ENCODE measurements around the gene GORASP1. TPM values are rescaled to one million over a fixed set of nuclear protein-coding genes. Genes with fewer than 3 reads are reported as not detected.

The GORASP1 gene
- total RNA-seq, 2 donors from 2014 or later = 21.2 to 24.2 TPM

DNA sequence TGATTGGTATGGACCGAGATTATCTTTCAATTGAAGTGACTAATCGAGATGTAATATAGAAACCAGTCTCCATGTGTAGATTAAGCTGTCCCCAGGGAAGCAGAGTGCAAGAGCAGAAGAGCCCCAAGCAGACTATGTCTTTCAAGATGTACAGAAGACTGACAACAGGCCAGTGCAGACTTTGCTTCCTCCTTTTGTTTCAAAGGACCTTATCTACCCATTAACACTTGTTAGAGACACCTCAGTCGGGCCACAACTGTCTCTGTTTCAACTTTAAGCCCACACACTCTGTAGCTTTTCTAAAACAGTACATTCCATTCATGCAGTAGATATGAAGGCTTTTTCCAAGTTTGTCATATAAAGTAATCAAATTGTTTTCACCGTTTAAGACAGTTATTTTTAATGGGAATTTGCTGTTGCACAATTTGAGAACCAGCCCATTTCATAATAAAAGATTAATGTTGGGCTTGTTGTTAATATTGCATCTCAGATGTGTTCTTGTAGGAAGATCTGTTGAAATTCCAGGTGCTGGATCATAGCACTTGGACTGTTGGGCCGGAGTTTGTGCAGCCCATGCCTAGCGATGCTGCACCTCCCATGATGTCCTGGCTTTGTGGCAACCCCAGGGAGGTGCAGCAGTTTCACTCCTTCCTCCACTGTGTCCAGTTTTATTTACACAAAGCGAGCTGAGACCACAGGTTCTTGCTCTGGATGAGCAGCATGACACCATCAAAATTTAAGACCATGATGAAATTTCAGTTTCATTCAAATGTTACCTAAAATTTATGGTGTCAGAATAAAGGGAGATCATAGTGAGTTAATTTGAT is 12.4 kb downstream of the GORASP1 start:
- H3K36me3 Mint-ChIP-seq (ENCODE audit: low read depth) = peaks cover 92% of the 10 kb centered on the region
- no peak overlapping the region for H3K4me3 Mint-ChIP-seq
- no peaks in the 10 kb centered on the region for H3K4me1 Mint-ChIP-seq
- H3K9me3 Mint-ChIP-seq = no peaks in the 10 kb centered on the region
- H3K27ac Mint-ChIP-seq = peak overlapping the region; percentile 59
- no peaks in the 10 kb centered on the region for H3K27me3 Mint-ChIP-seq
- ATAC-seq (replicated peaks) = no peak

DNA sequence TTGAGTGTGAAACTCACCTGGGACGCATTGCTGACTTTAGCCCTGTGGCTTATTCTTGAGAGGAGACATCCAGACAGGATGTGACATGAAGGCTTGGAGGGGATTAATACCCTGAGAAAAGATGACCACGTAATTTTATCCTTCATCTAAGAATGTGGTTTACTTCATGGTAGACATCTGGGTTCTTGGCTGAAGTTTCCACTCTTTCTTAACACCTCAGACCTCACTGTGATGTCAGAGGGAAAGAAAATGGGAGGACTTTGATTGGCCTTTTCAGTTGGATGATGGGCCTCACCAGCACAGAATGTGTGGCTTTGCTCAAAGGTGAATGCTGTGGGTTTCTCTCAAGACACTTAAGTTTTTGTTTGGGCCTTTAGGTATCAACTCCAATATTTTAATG is 16.5 kb downstream of the GORASP1 start:
- ATAC-seq (replicated peaks) = peak; percentile 43
- H3K4me1 Mint-ChIP-seq = no peaks in the 10 kb centered on the region
- H3K27me3 Mint-ChIP-seq = no peaks in the 10 kb centered on the region
- peak overlapping the region; percentile 62 for H3K27ac Mint-ChIP-seq
- H3K4me3 Mint-ChIP-seq = no peak overlapping the region
- peaks cover 100% of the 10 kb centered on the region for H3K36me3 Mint-ChIP-seq (ENCODE audit: low read depth)
- H3K9me3 Mint-ChIP-seq = no peaks in the 10 kb centered on the region

DNA sequence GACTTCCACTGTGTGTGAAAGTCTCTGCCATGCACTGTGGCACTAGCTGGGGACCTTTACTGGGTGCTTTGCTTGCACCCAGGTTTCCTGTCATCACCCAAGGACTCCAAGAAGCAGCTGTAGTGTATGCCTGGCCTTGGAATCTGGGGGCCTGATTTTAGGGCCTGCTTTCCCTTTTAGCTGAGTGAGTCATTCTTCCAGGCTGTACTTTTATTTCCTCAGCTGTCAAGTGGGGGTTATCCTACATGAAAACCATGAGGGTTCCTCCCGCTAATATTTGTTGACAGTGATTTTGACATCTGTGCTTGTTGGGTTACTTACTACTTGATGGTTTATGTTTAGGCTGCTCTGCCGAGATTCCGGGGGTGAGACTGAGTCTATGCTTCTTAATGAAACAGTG is 18.5 kb downstream of the GORASP1 start:
- H3K27me3 Mint-ChIP-seq = no peaks in the 10 kb centered on the region
- peaks cover 99% of the 10 kb centered on the region for H3K36me3 Mint-ChIP-seq (ENCODE audit: low read depth)
- ATAC-seq (replicated peaks) = no peak
- no peak overlapping the region for H3K27ac Mint-ChIP-seq
- no peaks in the 10 kb centered on the region for H3K9me3 Mint-ChIP-seq
- no peaks in the 10 kb centered on the region for H3K4me1 Mint-ChIP-seq
- H3K4me3 Mint-ChIP-seq = no peak overlapping the region

DNA sequence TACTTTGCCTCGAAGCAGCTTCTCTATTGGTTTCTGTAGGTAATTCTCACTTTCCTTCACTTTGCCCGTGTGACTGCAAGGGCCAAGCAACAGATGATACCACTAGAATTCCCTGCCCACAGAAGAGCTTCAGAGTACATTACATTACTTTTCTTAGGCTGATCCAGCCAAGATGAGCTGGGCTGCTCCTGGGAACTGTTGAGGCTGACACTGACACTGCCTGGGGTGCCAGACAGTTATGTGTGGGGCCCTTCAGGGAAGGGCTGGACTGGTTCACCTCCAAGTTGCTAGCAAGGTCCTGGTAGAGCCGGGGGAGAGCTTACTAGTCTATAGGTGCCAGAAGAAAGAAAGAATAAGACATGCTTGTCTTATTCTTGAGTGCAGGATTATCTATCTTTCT is 19.0 kb downstream of the GORASP1 start:
- H3K27me3 Mint-ChIP-seq = no peaks in the 10 kb centered on the region
- H3K9me3 Mint-ChIP-seq = no peaks in the 10 kb centered on the region
- H3K36me3 Mint-ChIP-seq (ENCODE audit: low read depth) = peaks cover 99% of the 10 kb centered on the region
- H3K27ac Mint-ChIP-seq = peak overlapping the region; percentile 67
- H3K4me3 Mint-ChIP-seq = no peak overlapping the region
- ATAC-seq (replicated peaks) = no peak
- peaks cover 3% of the 10 kb centered on the region for H3K4me1 Mint-ChIP-seq

DNA sequence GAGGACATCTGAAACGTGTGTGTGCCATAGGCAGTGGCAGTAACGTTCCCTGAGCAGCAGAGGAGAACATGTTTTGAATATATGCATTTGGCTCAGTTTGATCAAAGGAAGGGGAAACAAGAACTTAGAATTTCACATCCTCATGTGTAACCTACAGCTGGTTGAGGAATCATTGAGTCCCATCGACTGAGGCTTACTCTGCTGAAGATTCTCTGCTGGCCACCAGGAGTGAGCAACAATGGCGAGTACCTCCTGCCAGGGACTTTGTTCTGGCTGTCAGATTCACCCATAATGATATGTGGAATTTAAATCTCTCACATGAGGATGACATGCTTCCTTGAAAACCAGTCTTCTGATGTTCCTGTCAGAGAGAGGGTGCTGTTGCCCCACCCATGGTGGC is 21.3 kb downstream of the GORASP1 start:
- peaks cover 22% of the 10 kb centered on the region for H3K4me1 Mint-ChIP-seq
- peaks cover 99% of the 10 kb centered on the region for H3K36me3 Mint-ChIP-seq (ENCODE audit: low read depth)
- ATAC-seq (replicated peaks) = no peak
- H3K9me3 Mint-ChIP-seq = peaks cover 4% of the 10 kb centered on the region
- H3K27me3 Mint-ChIP-seq = no peaks in the 10 kb centered on the region
- no peak overlapping the region for H3K27ac Mint-ChIP-seq
- no peak overlapping the region for H3K4me3 Mint-ChIP-seq

DNA sequence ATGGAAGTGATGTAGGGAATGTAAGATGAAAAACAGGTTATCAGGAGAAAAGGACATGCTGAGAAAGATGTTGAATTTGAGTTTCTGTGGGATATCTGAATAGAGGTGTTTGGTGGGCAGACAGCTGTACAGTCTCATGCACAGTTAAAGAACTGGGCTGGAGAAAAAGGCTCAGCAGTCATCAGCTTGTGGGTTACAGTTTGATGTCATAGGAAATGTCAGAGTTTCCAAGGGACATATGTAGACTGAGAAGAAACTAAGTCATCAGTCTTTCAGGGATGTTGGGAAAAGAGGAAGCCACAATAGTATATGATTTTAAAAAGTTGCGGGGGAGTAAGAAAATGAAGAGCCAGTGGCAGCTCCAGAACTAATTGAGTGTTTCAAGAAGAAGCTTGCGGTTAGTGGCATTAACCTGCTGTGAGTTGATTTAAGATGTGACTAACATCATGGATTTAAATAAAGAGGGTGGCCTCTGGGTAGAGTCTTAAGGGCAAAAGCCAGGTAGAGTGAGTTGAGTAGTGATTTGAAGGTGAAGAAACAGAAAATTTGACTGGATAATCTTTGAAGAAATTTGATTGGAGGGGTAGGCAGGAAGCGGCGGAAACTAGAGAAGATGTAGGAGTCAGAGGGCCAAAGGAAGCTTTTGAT is 24.6 kb downstream of the GORASP1 start:
- H3K9me3 Mint-ChIP-seq = peaks cover 4% of the 10 kb centered on the region
- no peaks in the 10 kb centered on the region for H3K27me3 Mint-ChIP-seq
- H3K36me3 Mint-ChIP-seq (ENCODE audit: low read depth) = peaks cover 89% of the 10 kb centered on the region
- peak; percentile 95 for ATAC-seq (replicated peaks)
- peak overlapping the region; percentile 94 for H3K27ac Mint-ChIP-seq
- peak overlapping the region; percentile 69 for H3K4me3 Mint-ChIP-seq
- peaks cover 29% of the 10 kb centered on the region for H3K4me1 Mint-ChIP-seq

DNA sequence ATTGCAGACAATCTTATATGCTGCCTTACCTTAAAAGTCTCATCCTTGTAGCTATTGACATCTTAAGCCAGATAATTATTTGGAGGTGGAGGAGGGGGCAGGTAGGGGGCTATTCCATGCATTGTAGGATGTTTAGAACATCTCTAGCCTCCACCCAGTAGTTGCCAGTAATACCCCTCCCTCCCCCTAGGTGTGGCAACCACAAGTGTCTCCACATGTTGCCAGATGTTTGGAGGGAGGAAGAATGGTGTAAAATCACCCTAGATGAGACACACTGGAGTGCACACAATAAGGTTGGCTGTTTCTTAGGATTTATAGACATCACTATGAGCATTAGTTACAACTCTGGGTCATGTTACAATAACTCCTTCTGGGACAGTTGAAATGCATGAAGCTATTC is 27.4 kb downstream of the GORASP1 start:
- Mint-ChIP-seq H3K27me3 (no peaks in the 10 kb centered on the region), H3K4me1 (peaks cover 38% of the 10 kb centered on the region), H3K27ac (peak overlapping the region; percentile 94), H3K9me3 (peaks cover 5% of the 10 kb centered on the region), H3K4me3 (no peak overlapping the region), H3K36me3 (ENCODE audit: low read depth) (peaks cover 89% of the 10 kb centered on the region)
- ATAC-seq (replicated peaks) = no peak

DNA sequence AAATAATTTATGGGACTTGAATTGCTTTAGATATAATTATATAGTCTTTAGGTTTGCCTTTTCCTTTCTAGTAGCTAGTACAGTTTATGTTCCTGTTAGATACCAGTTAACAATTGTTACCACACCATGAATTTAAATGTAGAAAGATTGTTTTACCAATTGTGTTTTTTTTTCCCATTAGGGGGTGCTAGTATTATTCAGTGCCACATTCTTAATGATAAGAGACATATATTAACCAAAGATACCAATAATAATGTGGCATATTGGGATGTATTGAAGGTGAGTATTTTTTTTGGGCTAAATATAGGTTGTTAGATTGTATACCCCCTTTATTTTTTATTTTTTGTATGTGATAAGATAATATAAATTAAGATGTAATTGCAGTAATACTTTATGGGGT is 27.9 kb downstream of the GORASP1 start:
- Mint-ChIP-seq H3K36me3 (ENCODE audit: low read depth) (peaks cover 90% of the 10 kb centered on the region), H3K27me3 (no peaks in the 10 kb centered on the region), H3K9me3 (peaks cover 7% of the 10 kb centered on the region), H3K4me1 (peaks cover 42% of the 10 kb centered on the region), H3K4me3 (no peak overlapping the region), H3K27ac (no peak overlapping the region)
- no peak for ATAC-seq (replicated peaks)

DNA sequence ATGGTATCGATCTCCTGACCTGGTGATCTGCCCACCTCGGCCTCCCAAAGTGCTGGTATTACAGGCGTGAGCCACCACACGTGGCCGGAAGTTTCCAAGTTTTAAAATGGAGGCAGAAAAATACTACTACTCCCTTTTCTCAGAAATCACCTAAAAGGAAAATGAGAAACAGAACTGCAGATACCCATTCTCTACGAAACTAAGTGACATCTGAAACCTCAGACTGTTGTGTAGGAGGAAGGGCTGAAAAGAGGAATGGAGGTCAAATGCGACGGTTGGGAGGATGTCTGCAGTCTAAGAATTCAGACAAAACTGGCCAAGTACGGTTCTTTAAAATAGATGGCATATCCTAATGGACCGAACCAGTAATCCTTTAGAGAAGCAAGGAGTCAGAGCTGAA is 31.5 kb downstream of the GORASP1 start:
- Mint-ChIP-seq H3K4me1 (peaks cover 20% of the 10 kb centered on the region), H3K36me3 (ENCODE audit: low read depth) (peaks cover 89% of the 10 kb centered on the region), H3K9me3 (peaks cover 3% of the 10 kb centered on the region), H3K27ac (peak overlapping the region; percentile 83), H3K27me3 (no peaks in the 10 kb centered on the region), H3K4me3 (peak overlapping the region; percentile 54)
- ATAC-seq (replicated peaks) = peak; percentile 89

DNA sequence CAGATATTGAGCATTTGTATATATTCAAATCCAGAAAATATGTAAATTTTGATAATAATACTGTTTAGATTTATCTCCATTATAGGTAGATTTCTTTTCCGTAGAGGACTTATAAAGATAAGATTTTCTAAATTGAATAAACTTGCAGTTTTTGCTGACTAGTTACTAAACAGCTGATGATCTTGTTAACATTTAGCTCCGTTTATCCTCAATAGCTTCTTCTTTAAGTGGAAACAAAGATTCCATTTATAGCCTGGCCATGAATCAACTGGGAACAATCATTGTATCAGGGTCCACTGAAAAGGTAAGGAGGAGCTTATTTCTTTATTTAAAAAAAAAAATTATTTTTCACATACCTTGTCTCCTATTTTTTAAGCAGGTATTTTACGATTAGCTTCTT is 38.9 kb downstream of the GORASP1 start:
- H3K36me3 Mint-ChIP-seq (ENCODE audit: low read depth) = peaks cover 95% of the 10 kb centered on the region
- no peak for ATAC-seq (replicated peaks)
- H3K4me3 Mint-ChIP-seq = no peak overlapping the region
- H3K9me3 Mint-ChIP-seq = no peaks in the 10 kb centered on the region
- no peaks in the 10 kb centered on the region for H3K27me3 Mint-ChIP-seq
- H3K4me1 Mint-ChIP-seq = peaks cover 3% of the 10 kb centered on the region
- no peak overlapping the region for H3K27ac Mint-ChIP-seq

DNA sequence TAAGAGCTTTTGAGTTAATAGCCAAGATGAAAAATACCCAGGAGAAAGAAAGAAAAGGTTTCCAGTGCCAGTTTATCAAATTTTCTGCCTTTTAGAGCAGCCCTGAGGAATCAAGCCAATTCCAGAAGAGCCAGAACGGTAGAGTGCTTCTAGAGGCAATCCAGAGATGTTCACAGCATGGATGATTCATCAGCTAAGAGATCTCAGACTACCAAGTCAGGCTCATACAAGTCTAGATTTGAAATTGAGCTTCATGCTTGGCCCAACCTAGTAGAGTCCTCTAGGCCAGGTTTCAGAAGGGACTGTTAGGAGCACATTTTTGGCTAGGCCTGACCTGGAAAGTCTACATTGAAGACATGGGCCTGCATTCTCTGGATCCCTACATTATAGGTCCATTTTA is 40.1 kb downstream of the GORASP1 start:
- peaks cover 8% of the 10 kb centered on the region for H3K4me1 Mint-ChIP-seq
- no peak for ATAC-seq (replicated peaks)
- H3K36me3 Mint-ChIP-seq (ENCODE audit: low read depth) = peaks cover 95% of the 10 kb centered on the region
- H3K27me3 Mint-ChIP-seq = no peaks in the 10 kb centered on the region
- H3K4me3 Mint-ChIP-seq = no peak overlapping the region
- no peak overlapping the region for H3K27ac Mint-ChIP-seq
- H3K9me3 Mint-ChIP-seq = no peaks in the 10 kb centered on the region

DNA sequence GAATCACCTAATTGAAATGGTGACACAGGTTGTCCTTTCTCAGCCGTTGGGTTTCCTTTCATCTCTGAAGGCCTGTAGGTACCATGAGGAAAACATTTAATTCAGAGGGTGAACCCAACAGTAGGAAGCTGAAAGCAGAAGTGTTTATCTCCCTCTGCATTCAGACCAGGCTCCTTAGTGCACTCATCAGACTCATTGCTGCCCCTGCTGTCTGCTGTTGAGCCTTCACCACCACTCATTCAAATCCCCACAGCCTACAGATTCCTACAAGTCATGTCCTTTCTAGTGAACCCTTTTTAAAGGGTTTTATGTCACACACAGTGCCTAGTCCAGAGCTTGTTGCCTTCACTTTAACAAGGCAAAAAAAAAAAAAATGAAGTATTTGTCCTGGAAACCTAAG is 42.2 kb downstream of the GORASP1 start:
- Mint-ChIP-seq H3K4me1 (peaks cover 9% of the 10 kb centered on the region), H3K27me3 (no peaks in the 10 kb centered on the region), H3K36me3 (ENCODE audit: low read depth) (peaks cover 80% of the 10 kb centered on the region), H3K4me3 (peak overlapping the region; percentile 29), H3K9me3 (no peaks in the 10 kb centered on the region), H3K27ac (peak overlapping the region; percentile 53)
- ATAC-seq (replicated peaks) = peak; percentile 84

DNA sequence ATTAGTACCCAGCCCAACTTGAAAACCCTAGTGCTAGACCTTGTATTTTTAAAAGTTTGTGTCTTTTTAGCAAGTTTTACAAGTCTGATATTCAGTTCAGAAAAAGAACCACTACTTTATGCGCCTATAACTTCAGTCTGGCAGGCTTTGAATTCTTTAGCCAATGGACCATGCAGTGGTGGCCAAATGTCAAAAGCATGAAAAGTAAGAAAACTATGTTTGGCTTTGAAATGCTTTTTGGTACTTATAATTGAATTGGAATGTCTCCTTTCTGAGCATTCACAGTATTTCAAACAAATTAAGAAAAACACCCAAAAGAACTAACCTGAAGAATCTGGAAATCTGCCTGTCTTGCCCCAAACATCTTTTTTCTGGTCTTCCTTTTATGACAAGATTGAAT is 42.8 kb downstream of the GORASP1 start:
- Mint-ChIP-seq H3K4me3 (peak overlapping the region; percentile 29), H3K36me3 (ENCODE audit: low read depth) (peaks cover 79% of the 10 kb centered on the region), H3K27me3 (no peaks in the 10 kb centered on the region), H3K4me1 (peaks cover 8% of the 10 kb centered on the region), H3K27ac (peak overlapping the region; percentile 53), H3K9me3 (no peaks in the 10 kb centered on the region)
- ATAC-seq (replicated peaks) = no peak

DNA sequence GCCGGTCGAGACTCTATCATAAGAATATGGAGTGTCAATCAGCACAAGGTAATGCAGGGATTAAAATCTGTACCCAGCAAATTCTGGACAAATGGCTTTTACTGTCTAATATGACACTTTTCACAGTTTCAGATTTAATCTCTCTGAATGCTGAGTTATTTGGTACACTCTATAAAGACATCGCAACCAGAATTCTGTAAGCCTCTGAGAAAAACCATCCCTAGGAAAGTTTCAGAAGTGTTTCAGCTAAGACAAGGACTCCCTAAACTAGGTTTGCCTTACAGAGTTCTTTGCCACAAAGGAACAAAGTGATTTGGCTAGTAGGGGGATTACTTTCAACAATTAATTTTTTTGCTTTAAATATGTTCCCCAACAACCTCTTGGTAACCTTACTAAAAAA is 44.3 kb downstream of the GORASP1 start:
- H3K4me3 Mint-ChIP-seq = peak overlapping the region; percentile 25

DNA sequence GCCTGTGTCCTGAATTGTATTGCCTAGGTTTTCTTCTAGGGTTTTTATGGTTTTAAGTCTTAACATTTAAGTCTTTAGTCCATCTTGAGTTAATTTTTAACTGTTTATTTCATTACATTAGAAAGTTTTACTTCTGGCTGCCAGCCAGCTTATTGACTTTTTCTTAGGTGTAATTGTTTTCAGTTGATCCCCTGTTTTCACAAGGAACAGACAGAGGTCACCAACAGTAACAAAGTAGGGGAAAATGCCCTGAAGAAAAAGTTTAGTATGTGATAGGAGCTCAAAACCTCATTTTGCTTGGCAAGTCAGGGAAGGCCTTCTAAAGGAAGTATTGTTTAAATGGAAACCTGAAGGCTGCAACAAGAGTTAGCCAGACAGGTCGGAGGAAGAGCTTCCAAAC is 45.2 kb downstream of the GORASP1 start:
- no peaks in the 10 kb centered on the region for H3K27me3 Mint-ChIP-seq
- peaks cover 21% of the 10 kb centered on the region for H3K4me1 Mint-ChIP-seq
- H3K27ac Mint-ChIP-seq = peak overlapping the region; percentile 55
- no peak for ATAC-seq (replicated peaks)
- H3K4me3 Mint-ChIP-seq = peak overlapping the region; percentile 25
- peaks cover 75% of the 10 kb centered on the region for H3K36me3 Mint-ChIP-seq (ENCODE audit: low read depth)
- no peaks in the 10 kb centered on the region for H3K9me3 Mint-ChIP-seq

More for the DNA sequence above, 44.3 kb downstream of the GORASP1 start:
- Mint-ChIP-seq H3K27ac (no peak overlapping the region), H3K9me3 (no peaks in the 10 kb centered on the region), H3K4me1 (peaks cover 19% of the 10 kb centered on the region), H3K36me3 (ENCODE audit: low read depth) (peaks cover 81% of the 10 kb centered on the region), H3K27me3 (no peaks in the 10 kb centered on the region)
- ATAC-seq (replicated peaks) = peak; percentile 83

Data from activated T-helper 17 cell treated with anti-CD3 and anti-CD28 coated beads, Interleukin-2, amount 50 U/mL, for 72 hours (primary cell).